Measurements from ENCODE around the gene SPATA3. TPM values are rescaled to one million over a fixed set of nuclear protein-coding genes. Genes with fewer than 3 reads are reported as not detected.

SPATA3 gene
- total RNA-seq, 1 donor from 2014 or later, result not detected

DNA sequence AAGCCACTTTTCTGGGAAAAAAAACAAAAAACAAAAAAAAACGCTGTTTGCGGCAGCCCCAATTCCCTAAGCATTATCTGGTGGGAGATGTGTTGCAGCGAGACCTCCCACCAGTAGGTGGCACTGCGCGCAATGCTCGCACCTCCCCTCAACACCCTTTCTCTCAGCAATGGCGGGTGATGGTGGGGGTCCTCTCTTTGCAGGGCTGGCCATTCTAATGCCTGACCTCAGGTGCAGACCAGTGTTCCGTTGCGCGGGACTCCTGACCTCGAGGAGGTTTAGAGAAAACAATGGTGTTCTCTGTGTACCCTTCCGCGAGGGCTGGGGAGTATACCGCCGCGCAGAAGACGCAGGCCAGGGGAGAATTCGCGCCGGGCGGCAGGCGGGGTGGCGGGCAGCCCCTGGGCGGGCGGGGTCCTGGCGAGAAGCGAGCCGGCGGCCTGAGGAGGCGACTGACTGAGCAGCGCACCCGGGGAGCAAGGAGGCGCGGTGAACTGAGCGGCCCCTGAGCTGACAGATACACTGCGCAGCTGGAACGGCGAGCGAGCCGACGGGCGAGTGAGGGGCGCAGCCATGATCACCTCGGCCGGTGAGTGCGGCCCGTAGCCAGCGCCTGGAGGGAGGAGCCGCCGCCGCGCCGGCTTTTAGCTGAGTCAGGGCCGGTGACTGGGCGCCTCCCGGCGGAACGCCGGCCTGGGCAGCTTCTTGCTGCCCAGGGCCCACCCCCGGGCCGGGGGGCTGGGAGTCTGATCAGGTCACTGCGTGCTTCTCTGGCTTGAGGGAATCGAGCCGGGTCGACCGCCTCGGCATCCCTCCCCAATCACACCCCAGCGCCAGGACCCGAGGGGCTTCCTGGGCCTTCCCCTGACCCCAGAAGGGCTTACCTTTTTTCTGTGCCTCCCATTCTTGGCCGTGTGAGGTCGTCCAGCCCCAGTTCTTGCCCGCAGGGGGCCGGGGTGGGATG lies 60.8 kb downstream of the SPATA3 start, which contains the start of gene PSMD1:
Gene PSMD1, plus strand, starts transcription at position 415 of the 964 bp plus-strand sequence. Its CDS starts 159 bp downstream, at position 574.
- ATAC-seq, result peak; percentile 94 to 98
- peak within 1 kb of the TSS; percentile 96 for H3K27ac ChIP-seq
- peak; percentile 93 for DNase-seq
- no peaks in the 10 kb centered on the region for H3K9me3 ChIP-seq
- TF ChIP-seq, protein P1, sequence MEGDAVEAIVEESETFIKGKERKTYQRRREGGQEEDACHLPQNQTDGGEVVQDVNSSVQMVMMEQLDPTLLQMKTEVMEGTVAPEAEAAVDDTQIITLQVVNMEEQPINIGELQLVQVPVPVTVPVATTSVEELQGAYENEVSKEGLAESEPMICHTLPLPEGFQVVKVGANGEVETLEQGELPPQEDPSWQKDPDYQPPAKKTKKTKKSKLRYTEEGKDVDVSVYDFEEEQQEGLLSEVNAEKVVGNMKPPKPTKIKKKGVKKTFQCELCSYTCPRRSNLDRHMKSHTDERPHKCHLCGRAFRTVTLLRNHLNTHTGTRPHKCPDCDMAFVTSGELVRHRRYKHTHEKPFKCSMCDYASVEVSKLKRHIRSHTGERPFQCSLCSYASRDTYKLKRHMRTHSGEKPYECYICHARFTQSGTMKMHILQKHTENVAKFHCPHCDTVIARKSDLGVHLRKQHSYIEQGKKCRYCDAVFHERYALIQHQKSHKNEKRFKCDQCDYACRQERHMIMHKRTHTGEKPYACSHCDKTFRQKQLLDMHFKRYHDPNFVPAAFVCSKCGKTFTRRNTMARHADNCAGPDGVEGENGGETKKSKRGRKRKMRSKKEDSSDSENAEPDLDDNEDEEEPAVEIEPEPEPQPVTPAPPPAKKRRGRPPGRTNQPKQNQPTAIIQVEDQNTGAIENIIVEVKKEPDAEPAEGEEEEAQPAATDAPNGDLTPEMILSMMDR (IDR thresholded peaks at IDR 0.05), result peak; percentile 96
- no peaks in the 10 kb centered on the region for H3K27me3 ChIP-seq (ENCODE audit: low read depth)
- peaks cover 6% of the 10 kb centered on the region for H3K36me3 ChIP-seq
- peak within 1 kb of the TSS; percentile 99 for H3K4me3 ChIP-seq
- intact Hi-C loops (cut with DNase I), result no loop called here
- peaks cover 38% of the 10 kb centered on the region for H3K4me1 ChIP-seq

DNA sequence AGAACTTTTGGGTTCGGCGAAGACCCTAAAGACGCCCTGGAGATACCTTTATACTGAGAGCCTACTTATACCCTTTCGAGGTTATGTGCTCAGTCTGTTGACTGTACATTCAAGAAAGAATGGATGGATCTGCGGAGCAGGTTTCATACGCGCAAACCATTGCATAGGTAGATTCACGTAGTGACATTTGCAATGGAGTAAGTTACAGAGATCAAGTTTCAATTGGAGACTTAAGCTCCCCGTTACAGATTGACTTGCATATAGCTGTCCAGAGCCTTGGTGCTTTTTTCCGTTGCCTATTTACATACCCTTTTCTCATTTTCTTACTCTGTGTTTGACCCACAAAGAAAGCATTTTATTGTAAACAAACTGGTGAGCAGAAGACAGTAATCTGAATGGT lies 61.7 kb downstream of the SPATA3 start:
- no peak for ATAC-seq
- H3K36me3 ChIP-seq, result peaks cover 15% of the 10 kb centered on the region
- intact Hi-C loops (cut with DNase I), result no loop called here
- H3K9me3 ChIP-seq, result no peaks in the 10 kb centered on the region
- no peaks in the 10 kb centered on the region for H3K27me3 ChIP-seq (ENCODE audit: low read depth)
- H3K27ac ChIP-seq, result peak overlapping the region; percentile 96
- H3K4me3 ChIP-seq, result peak overlapping the region; percentile 99
- no peak for DNase-seq
- TF ChIP-seq, protein P1 (IDR thresholded peaks at IDR 0.05), result no peak
- H3K4me1 ChIP-seq, result peaks cover 30% of the 10 kb centered on the region

Other genes with a start within 250 kb of the SPATA3 start
- gene ITM2C, start 131.2 kb upstream of the SPATA3 start, total RNA-seq, result 27.6 TPM
- 0.74 TPM for gene GPR55, start 70.9 kb upstream of the SPATA3 start, total RNA-seq
- 0.97 TPM for gene C2orf72, start 41.4 kb downstream of the SPATA3 start, total RNA-seq
- gene PSMD1, start 60.7 kb downstream of the SPATA3 start, total RNA-seq, result 55.3 TPM
- 0.65 TPM for gene HTR2B, start 128.9 kb downstream of the SPATA3 start, total RNA-seq
- gene ARMC9, start 202.5 kb downstream of the SPATA3 start, total RNA-seq, result 43.1 TPM

All from lower lobe of right lung (tissue), 2 donors.